HCT116 (cell line): Measurements from ENCODE around the gene FGF22. TPM values are rescaled to one million over a fixed set of nuclear protein-coding genes. Genes with fewer than 3 reads are reported as not detected.

Source experiments
- ATAC-seq: fragments of 200-7000 bp; cut with Tn5 transposase; 2 replicates; pipeline ENCODE4 v1.9.1; 2020; ENCODE audit warnings: mild to moderate bottlenecking, moderate library complexity
- BruUV-seq: library from RNA; stranded (reverse); fragments of 400-500 nt; replicated peaks from 2 replicates; lab custom pipeline; 2021; lab: Mats Ljungman, UMichigan
- CTCF ChIA-PET: fragments of 300-600 bp; sonication (Branson Sonifier 250); formaldehyde crosslinking; loops from one replicate; lab custom pipeline; 2021; ENCODE audit warnings: antibody characterized with exemption; lab: Charles Lee
- POLR2A ChIA-PET: fragments of 300-600, 350-600 bp; sonication (Branson Sonifier 250); formaldehyde crosslinking; loops from one replicate; lab custom pipeline; 2021; ENCODE audit warnings: antibody characterized with exemption; lab: Charles Lee
- RAD21 ChIA-PET, 2 experiments: fragments of 300-600 bp; sonication (Branson Sonifier 250); formaldehyde crosslinking; loops; one replicate each; lab custom pipeline; 2023; ENCODE audit warnings: low total read pairs in 2 of 2; ENCODE audit not compliant: uncharacterized antibody in 2 of 2, unreplicated experiment in 2 of 2, low non-redundant PET in 1 of 2; lab: Charles Lee
- DNase-seq: peaks from one replicate; pipeline ENCODE4 v3.0.0-alpha.2; 2010; ENCODE audit warnings: low read depth, low spot score
- H2AFZ ChIP-seq: fragments of 200-600 bp; shearing (Covaris generic), sonication (generic); 2 replicates; pipeline ENCODE4 v1.6.1; 2017; ENCODE audit warnings: low read depth, mixed run types, mixed read lengths, antibody characterized with exemption, low read length; ENCODE audit not compliant: poor library complexity, severe bottlenecking
- H3K27ac ChIP-seq: 2 replicates; pipeline ENCODE4 v1.5.1; 2012; ENCODE audit warnings: low read depth, low read length
- H3K27me3 ChIP-seq: fragments of 200-600 bp; sonication (generic); 2 replicates; pipeline ENCODE4 v1.6.1; 2016; ENCODE audit warnings: mixed run types, low read length, mixed read lengths; ENCODE audit not compliant: insufficient read depth
- H3K36me3 ChIP-seq, 2 experiments: fragments of 200-500 bp in 1 of 2; fragments of 200-600 bp in 1 of 2; sonication (Bioruptor generic) in 1 of 2; sonication (generic) in 1 of 2; 2 replicates each; pipeline versions ENCODE4 v1.5.1 to v1.6.1; 2014 to 2016; ENCODE audit warnings: low read length in 2 of 2, inconsistent platforms in 1 of 2, mixed read lengths in 1 of 2, mixed run types in 1 of 2; ENCODE audit not compliant: insufficient read depth in 2 of 2, control insufficient read depth in 1 of 2
- H3K4me1 ChIP-seq, 2 experiments: fragments of 200-600 bp in 1 of 2; sonication (generic) in 1 of 2; 2 replicates each; pipeline versions ENCODE4 v1.5.1 to v1.6.1; 2012 to 2017; ENCODE audit warnings: low read length in 2 of 2, inconsistent platforms in 1 of 2, mild to moderate bottlenecking in 1 of 2, mixed read lengths in 1 of 2, mixed run types in 1 of 2, moderate library complexity in 1 of 2; ENCODE audit not compliant: insufficient read depth in 2 of 2, control insufficient read depth in 1 of 2
- H3K4me2 ChIP-seq: fragments of 200-600 bp; sonication (generic); 2 replicates; pipeline ENCODE4 v1.6.1; 2017; ENCODE audit warnings: mixed run types, low read length, mixed read lengths
- H3K4me3 ChIP-seq, 2 experiments: fragments of 200-600 bp in 1 of 2; sonication (generic) in 1 of 2; replicated peaks in 1 of 2; 2 replicates each; pipeline ENCODE4 v1.5.1; 2011 to 2016; ENCODE audit warnings: low read length in 2 of 2, control low read depth in 1 of 2, low read depth in 1 of 2, mild to moderate bottlenecking in 1 of 2, mixed read lengths in 1 of 2, mixed run types in 1 of 2
- H3K79me2 ChIP-seq: fragments of 200-600 bp; sonication (generic); 2 replicates; pipeline ENCODE4 v1.6.1; 2017; ENCODE audit warnings: mild to moderate bottlenecking, mixed run types, low read length, moderate library complexity, mixed read lengths; ENCODE audit not compliant: insufficient read depth
- H3K9ac ChIP-seq: fragments of 200-600 bp; sonication (generic); 2 replicates; pipeline ENCODE4 v1.6.1; 2016; ENCODE audit warnings: low read length, mixed read lengths
- H3K9me2 ChIP-seq: fragments of 200-600 bp; sonication (generic), shearing (Covaris generic); 2 replicates; pipeline ENCODE4 v1.6.1; 2017; ENCODE audit warnings: mixed run types, mild to moderate bottlenecking, moderate library complexity; ENCODE audit not compliant: insufficient read depth
- H3K9me3 ChIP-seq, 2 experiments: fragments of 200-500 bp in 1 of 2; fragments of 200-600 bp in 1 of 2; sonication (Bioruptor generic) in 1 of 2; sonication (generic) in 1 of 2; 2 replicates each; pipeline ENCODE4 v1.6.1; 2014 to 2017; ENCODE audit warnings: low read length in 2 of 2, mixed read lengths in 2 of 2, inconsistent platforms in 1 of 2, low read depth in 1 of 2, mild to moderate bottlenecking in 1 of 2, mixed run types in 1 of 2, moderate library complexity in 1 of 2; ENCODE audit not compliant: control insufficient read depth in 1 of 2, insufficient read depth in 1 of 2
- H4K20me1 ChIP-seq: fragments of 200-600 bp; sonication (generic), shearing (Covaris generic); 2 replicates; pipeline ENCODE4 v1.6.1; 2017; ENCODE audit warnings: mixed run types, mild to moderate bottlenecking, moderate library complexity; ENCODE audit not compliant: insufficient read depth
- ATF3 ChIP-seq: IDR thresholded peaks from 2 replicates; pipeline ENCODE4 v1.6.1; 2012
- CEBPB ChIP-seq: IDR thresholded peaks from 2 replicates; pipeline ENCODE4 v1.6.1; 2012; ENCODE audit warnings: low read depth
- EGR1 ChIP-seq: IDR thresholded peaks from 2 replicates; pipeline ENCODE4 v1.6.1; 2012; ENCODE audit warnings: low read depth
- ELF1 ChIP-seq: IDR thresholded peaks from 2 replicates; pipeline ENCODE4 v1.6.1; 2012; ENCODE audit warnings: low read depth, borderline replicate concordance
- EZH2phosphoT487 ChIP-seq: fragments of 200-600 bp; IDR thresholded peaks from 2 replicates; pipeline ENCODE4 v1.6.1; 2018; ENCODE audit warnings: antibody characterized with exemption, borderline replicate concordance
- FOSL1 ChIP-seq: IDR thresholded peaks from 2 replicates; pipeline ENCODE4 v1.6.1; 2012; ENCODE audit warnings: low read depth
- JUND ChIP-seq: IDR thresholded peaks from 2 replicates; pipeline ENCODE4 v1.6.1; 2012
- POLR2A ChIP-seq: IDR thresholded peaks from 2 replicates; pipeline ENCODE4 v1.7.0; 2011; ENCODE audit warnings: borderline replicate concordance; ENCODE audit not compliant: insufficient read depth, insufficient read length; ENCODE audit errors: extremely low read depth
- REST ChIP-seq: IDR thresholded peaks from 2 replicates; pipeline ENCODE4 v1.6.1; 2012; ENCODE audit warnings: low read depth
- SRF ChIP-seq: IDR thresholded peaks from 2 replicates; pipeline ENCODE4 v1.6.1; 2012; ENCODE audit warnings: low read depth
- TCF7L2 ChIP-seq: IDR thresholded peaks from 2 replicates; pipeline ENCODE4 v1.7.0; 2011; ENCODE audit warnings: borderline replicate concordance, inconsistent platforms; ENCODE audit not compliant: insufficient read depth, insufficient read length; ENCODE audit errors: extremely low read depth
- ZFX ChIP-seq: fragments of 450-650 bp; IDR thresholded peaks from 2 replicates; pipeline ENCODE4 v1.6.1; 2017
- ZNF274 ChIP-seq: fragments of 200-500 bp; sonication (Bioruptor generic); IDR thresholded peaks from 2 replicates; pipeline ENCODE4 v1.6.1; 2014; ENCODE audit warnings: mild to moderate bottlenecking, low read depth, low read length, inconsistent platforms
- intact Hi-C: fragments of 100-400 bp; cut with micrococcal nuclease; formaldehyde crosslinking; loops from 2 replicates; pipeline ENCODE4 v1.10.0; 2022
- total RNA-seq: library from RNA; stranded (reverse); gene quantifications from one replicate; pipeline ENCODE4 v1.2.1, GENCODE V29; 2021; ENCODE audit not compliant: unreplicated experiment
- TF ChIP-seq, protein P1 (sequence below), 3 experiments: fragments of 200-600 bp in 1 of 3; sonication (generic) in 1 of 3; IDR thresholded peaks in 2 of 3; conservative IDR thresholded peaks in 1 of 3; 2 replicates each; pipeline ENCODE4 v1.5.1; 2012 to 2017; ENCODE audit warnings: low read depth in 2 of 3, low read length in 2 of 3, antibody characterized with exemption in 1 of 3, borderline replicate concordance in 1 of 3, control low read depth in 1 of 3, mild to moderate bottlenecking in 1 of 3, mixed read lengths in 1 of 3, mixed run types in 1 of 3, moderate library complexity in 1 of 3; ENCODE audit not compliant: insufficient read depth in 1 of 3

FGF22 gene
- total RNA-seq, 1 experiment from 2014 or later: 1.5 TPM

DNA sequence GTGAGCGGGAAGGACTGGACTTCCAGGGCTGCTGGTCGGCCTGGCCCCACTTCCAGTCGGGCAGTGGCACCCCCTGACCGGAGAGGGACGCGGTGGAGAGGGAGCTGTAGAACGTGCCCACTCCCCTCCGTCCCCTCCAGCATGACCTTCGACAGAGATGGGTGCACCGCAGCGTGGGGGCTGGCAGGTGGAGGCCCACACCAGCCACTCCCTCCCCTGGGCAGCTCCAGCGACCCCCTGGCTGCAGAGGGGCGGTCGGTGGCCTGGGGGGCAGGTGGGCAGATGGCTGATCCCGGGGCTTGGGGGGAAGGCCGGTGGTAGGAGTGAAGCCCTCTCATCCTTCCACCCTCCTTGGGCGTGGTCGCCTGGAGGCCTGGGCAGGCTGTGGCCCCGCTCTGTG is 47.6 kb upstream of the FGF22 start:
- intact Hi-C loops: no loop called here
- H4K20me1 ChIP-seq: no peaks in the 10 kb centered on the region

DNA sequence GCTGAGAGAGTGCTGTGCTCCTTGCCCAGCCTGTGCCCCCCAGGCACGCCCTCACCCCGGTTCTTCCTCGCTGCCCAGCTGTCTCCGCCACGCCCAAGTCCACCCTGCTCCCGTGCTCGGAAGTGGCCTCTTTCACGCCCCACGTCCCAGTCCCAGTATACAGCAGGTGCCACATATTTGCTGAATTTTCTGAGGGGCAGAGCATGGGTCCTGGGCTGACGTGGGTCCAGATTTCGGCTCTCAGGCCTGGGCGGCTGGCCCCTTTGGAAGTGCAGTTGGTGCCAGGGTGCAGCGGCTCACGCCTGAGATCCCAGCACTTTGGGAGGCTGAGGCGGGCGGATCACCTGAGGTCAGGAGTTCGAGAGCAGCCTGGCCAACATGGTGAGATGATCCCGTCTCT is 46.6 kb upstream of the FGF22 start:
- peaks cover 0 to 3% of the 10 kb centered on the region in 2 experiments; a peak in 1 of 4 replicates for H3K9me3 ChIP-seq
- H3K9me2 ChIP-seq: no peaks in the 10 kb centered on the region
- peaks cover 13% of the 10 kb centered on the region in 2 experiments for H3K4me1 ChIP-seq
- no peaks in the 10 kb centered on the region for H3K79me2 ChIP-seq
- no peak overlapping the region for H3K4me2 ChIP-seq
- ATAC-seq (no peak), DNase-seq (no peak)
- no peaks in the 10 kb centered on the region for H4K20me1 ChIP-seq
- no TSS peak for BruUV-seq
- no peak overlapping the region for H3K27ac ChIP-seq
- ChIA-PET RAD21 (no interaction called here), CTCF (no interaction called here), POLR2A (no interaction called here)
- no peak overlapping the region for H2AFZ ChIP-seq
- H3K27me3 ChIP-seq: no peaks in the 10 kb centered on the region
- H3K36me3 ChIP-seq: no peaks in the 10 kb centered on the region
- H3K9ac ChIP-seq: no peak overlapping the region
- intact Hi-C loops: no loop called here
- no peak overlapping the region for H3K4me3 ChIP-seq
- TF ChIP-seq ELF1 (no peak), FOSL1 (no peak), TCF7L2 (no peak), REST (no peak), ATF3 (no peak), SRF (no peak), ZNF274 (no peak), ZFX (no peak), EGR1 (no peak), JUND (no peak), EZH2phosphoT487 (no peak)

More for the DNA sequence above, 47.6 kb upstream of the FGF22 start:
- H3K9me3 ChIP-seq: no peaks in the 10 kb centered on the region
- ChIA-PET POLR2A (no interaction called here), CTCF (no interaction called here), RAD21 (no interaction called here)
- H3K4me1 ChIP-seq: peaks cover 15 to 17% of the 10 kb centered on the region in 2 experiments
- TF ChIP-seq POLR2A (no peak), ATF3 (no peak), CEBPB (no peak)
- TF ChIP-seq, protein P1, sequence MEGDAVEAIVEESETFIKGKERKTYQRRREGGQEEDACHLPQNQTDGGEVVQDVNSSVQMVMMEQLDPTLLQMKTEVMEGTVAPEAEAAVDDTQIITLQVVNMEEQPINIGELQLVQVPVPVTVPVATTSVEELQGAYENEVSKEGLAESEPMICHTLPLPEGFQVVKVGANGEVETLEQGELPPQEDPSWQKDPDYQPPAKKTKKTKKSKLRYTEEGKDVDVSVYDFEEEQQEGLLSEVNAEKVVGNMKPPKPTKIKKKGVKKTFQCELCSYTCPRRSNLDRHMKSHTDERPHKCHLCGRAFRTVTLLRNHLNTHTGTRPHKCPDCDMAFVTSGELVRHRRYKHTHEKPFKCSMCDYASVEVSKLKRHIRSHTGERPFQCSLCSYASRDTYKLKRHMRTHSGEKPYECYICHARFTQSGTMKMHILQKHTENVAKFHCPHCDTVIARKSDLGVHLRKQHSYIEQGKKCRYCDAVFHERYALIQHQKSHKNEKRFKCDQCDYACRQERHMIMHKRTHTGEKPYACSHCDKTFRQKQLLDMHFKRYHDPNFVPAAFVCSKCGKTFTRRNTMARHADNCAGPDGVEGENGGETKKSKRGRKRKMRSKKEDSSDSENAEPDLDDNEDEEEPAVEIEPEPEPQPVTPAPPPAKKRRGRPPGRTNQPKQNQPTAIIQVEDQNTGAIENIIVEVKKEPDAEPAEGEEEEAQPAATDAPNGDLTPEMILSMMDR (IDR thresholded peaks at IDR 0.05 in 2 of 3, conservative IDR thresholded peaks at IDR 0.05 in 1 of 3; ENCODE audit: borderline replicate concordance in 1 of 3, insufficient read depth in 1 of 3, low read depth in 2 of 3, low read length in 2 of 3): no peak
- no peaks in the 10 kb centered on the region for H3K9me2 ChIP-seq
- H3K4me2 ChIP-seq: no peak overlapping the region
- ATAC-seq (no peak), DNase-seq (no peak)
- no TSS peak for BruUV-seq
- H3K4me3 ChIP-seq: no peak overlapping the region
- H3K36me3 ChIP-seq: no peaks in the 10 kb centered on the region
- no peaks in the 10 kb centered on the region for H3K27me3 ChIP-seq
- H2AFZ ChIP-seq: no peak overlapping the region
- H3K9ac ChIP-seq: no peak overlapping the region
- H3K27ac ChIP-seq: no peak overlapping the region
- no peaks in the 10 kb centered on the region for H3K79me2 ChIP-seq
